ENCODE measurements around the gene S100A9. TPM values are rescaled to one million over a fixed set of nuclear protein-coding genes. Genes with fewer than 3 reads are reported as not detected.
A peak's percentile ranks its signal among the peaks of the same experiment; 100 is the strongest.

S100A9 gene
- total and polyA plus RNA-seq, 4 donors: 110 to 485 (median 203) TPM

GRCh38 chr1:153370146-153370545 is 12.5 kb downstream of the S100A9 start:
- no peak overlapping the region for H3K27ac ChIP-seq (ENCODE audit: low read depth in 1 of 2, low read length in 2 of 2)
- ATAC-seq (ENCODE audit: low FRiP score): no peak
- no peaks in the 10 kb centered on the region for H3K9me3 ChIP-seq (ENCODE audit: control insufficient read depth, low read length)
- H3K4me1 ChIP-seq (ENCODE audit: control insufficient read depth in 1 of 2, insufficient read depth in 2 of 2, low read length in 2 of 2): no peaks in the 10 kb centered on the region
- 69 to 70% methylated on average over 3 of the region's 3 CpGs for WGBS, 2 donors
- DNase-seq: no peak
- no peak overlapping the region for H3K4me3 ChIP-seq (ENCODE audit: low read length in 2 of 2)
- H3K27me3 ChIP-seq (ENCODE audit: control insufficient read depth in 1 of 2, insufficient read depth in 2 of 2, low read length in 1 of 2): no peaks in the 10 kb centered on the region
- intact Hi-C loops (cut with DNase I): no loop called here
- no peaks in the 10 kb centered on the region for H3K36me3 ChIP-seq (ENCODE audit: control insufficient read depth in 1 of 2, insufficient read depth in 2 of 2, low read length in 1 of 2)

DNA sequence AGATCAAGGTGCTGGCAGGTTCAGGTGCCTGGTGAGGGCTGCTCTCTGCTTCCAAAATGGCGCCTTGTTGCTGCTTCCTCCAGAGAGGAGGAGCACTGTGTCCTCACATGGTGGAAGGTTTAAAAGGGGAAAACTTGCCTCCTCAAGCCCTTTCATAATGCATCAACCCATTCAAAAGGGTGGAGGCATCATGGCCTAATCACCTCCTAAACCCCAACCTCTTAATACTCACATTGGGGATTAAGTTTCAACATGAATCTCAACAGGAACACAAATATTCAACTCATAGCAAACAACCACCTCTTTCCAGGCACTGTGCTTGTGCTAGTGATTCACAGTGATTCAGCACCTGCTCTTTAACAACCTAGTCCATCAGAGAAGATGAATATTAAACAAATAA is 13.6 kb downstream of the S100A9 start:
- ATAC-seq (ENCODE audit: low FRiP score) (no peak), DNase-seq (no peak)
- 93 to 94% methylated on average over 1 of the region's 1 CpG for WGBS, 2 donors
- Histone ChIP-seq H3K9me3 (ENCODE audit: control insufficient read depth, low read length) (no peaks in the 10 kb centered on the region), H3K36me3 (ENCODE audit: control insufficient read depth in 1 of 2, insufficient read depth in 2 of 2, low read length in 1 of 2) (no peaks in the 10 kb centered on the region), H3K27ac (ENCODE audit: low read depth in 1 of 2, low read length in 2 of 2) (no peak overlapping the region), H3K4me3 (ENCODE audit: low read length in 2 of 2) (no peak overlapping the region), H3K27me3 (ENCODE audit: control insufficient read depth in 1 of 2, insufficient read depth in 2 of 2, low read length in 1 of 2) (no peaks in the 10 kb centered on the region), H3K4me1 (ENCODE audit: control insufficient read depth in 1 of 2, insufficient read depth in 2 of 2, low read length in 2 of 2) (no peaks in the 10 kb centered on the region)
- intact Hi-C loops (cut with DNase I): no loop called here

DNA sequence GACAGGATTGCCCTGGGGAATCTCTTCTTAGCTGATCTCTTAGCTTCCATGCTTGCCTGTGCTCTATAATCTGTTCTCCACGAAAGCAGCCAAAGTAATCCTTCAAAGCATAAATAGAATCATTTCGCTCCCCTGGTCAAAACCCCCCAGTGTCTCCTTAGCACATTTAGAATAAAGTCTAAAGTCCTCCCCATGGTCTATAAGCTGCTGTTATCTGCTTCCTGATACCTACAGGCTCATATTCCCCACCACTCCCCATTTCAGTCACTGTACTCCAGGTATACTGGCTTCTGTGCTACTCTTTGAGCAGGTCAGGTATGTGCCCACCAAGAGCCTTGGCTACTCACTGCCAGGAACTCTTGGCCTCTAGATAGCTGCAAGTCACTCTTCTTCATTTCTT is 14.9 kb downstream of the S100A9 start:
- intact Hi-C loops (cut with DNase I): no loop called here
- H3K4me1 ChIP-seq (ENCODE audit: control insufficient read depth in 1 of 2, insufficient read depth in 2 of 2, low read length in 2 of 2): no peaks in the 10 kb centered on the region
- no peak for DNase-seq
- H3K4me3 ChIP-seq (ENCODE audit: low read length in 2 of 2): no peak overlapping the region
- H3K36me3 ChIP-seq (ENCODE audit: control insufficient read depth in 1 of 2, insufficient read depth in 2 of 2, low read length in 1 of 2): no peaks in the 10 kb centered on the region
- no peaks in the 10 kb centered on the region for H3K27me3 ChIP-seq (ENCODE audit: control insufficient read depth in 1 of 2, insufficient read depth in 2 of 2, low read length in 1 of 2)
- WGBS, 2 donors: 85 to 88% methylated on average over 2 of the region's 2 CpGs
- no peak overlapping the region for H3K27ac ChIP-seq (ENCODE audit: low read depth in 1 of 2, low read length in 2 of 2)
- no peak for ATAC-seq (ENCODE audit: low FRiP score)
- H3K9me3 ChIP-seq (ENCODE audit: control insufficient read depth, low read length): no peaks in the 10 kb centered on the region

GRCh38 chr1:153374071-153374470 is 16.4 kb downstream of the S100A9 start:
- H3K4me1 ChIP-seq (ENCODE audit: control insufficient read depth in 1 of 2, insufficient read depth in 2 of 2, low read length in 2 of 2): no peaks in the 10 kb centered on the region
- no peaks in the 10 kb centered on the region for H3K9me3 ChIP-seq (ENCODE audit: control insufficient read depth, low read length)
- H3K36me3 ChIP-seq (ENCODE audit: control insufficient read depth in 1 of 2, insufficient read depth in 2 of 2, low read length in 1 of 2): no peaks in the 10 kb centered on the region
- no peaks in the 10 kb centered on the region for H3K27me3 ChIP-seq (ENCODE audit: control insufficient read depth in 1 of 2, insufficient read depth in 2 of 2, low read length in 1 of 2)
- no peak overlapping the region for H3K27ac ChIP-seq (ENCODE audit: low read depth in 1 of 2, low read length in 2 of 2)
- no peak for DNase-seq
- WGBS, 2 donors: 69 to 78% methylated on average over 2 of the region's 2 CpGs
- ATAC-seq (ENCODE audit: low FRiP score): no peak
- H3K4me3 ChIP-seq (ENCODE audit: low read length in 2 of 2): no peak overlapping the region
- intact Hi-C loops (cut with DNase I): no loop called here

DNA sequence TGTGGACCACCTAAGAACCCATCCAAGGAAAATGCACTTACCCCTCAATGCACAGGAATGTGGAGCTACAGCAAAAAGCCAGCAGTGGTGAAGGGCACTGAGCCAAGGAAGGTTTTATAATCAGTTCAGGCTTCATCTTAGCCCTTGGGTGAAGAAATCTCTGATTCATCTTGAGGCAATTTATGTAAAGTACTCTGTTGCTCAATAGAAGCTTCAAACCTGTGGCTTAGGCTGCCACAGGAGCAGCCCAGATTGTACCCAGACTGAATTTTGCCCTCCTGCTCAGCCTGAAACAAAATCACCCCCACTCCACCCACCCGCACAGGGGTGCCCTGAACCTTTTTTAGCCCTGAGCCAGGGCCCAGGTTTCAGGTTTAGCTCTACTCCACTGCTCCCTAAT is 17.9 kb downstream of the S100A9 start, which contains the start of gene S100A12:
S100A12 (minus strand) TSS at position 111 of the 400 bp plus-strand sequence. CDS start 1,029 bp downstream, outside the sequence.
- intact Hi-C loops (cut with DNase I): no loop called here
- no peak within 1 kb of the TSS for H3K27ac ChIP-seq (ENCODE audit: low read depth in 1 of 2, low read length in 2 of 2)
- no peak for DNase-seq
- no peaks in the 10 kb centered on the region for H3K9me3 ChIP-seq (ENCODE audit: control insufficient read depth, low read length)
- no peaks in the 10 kb centered on the region for H3K36me3 ChIP-seq (ENCODE audit: control insufficient read depth in 1 of 2, insufficient read depth in 2 of 2, low read length in 1 of 2)
- no peak for ATAC-seq (ENCODE audit: low FRiP score)
- no peak within 1 kb of the TSS for H3K4me3 ChIP-seq (ENCODE audit: low read length in 2 of 2)
- H3K4me1 ChIP-seq (ENCODE audit: control insufficient read depth in 1 of 2, insufficient read depth in 2 of 2, low read length in 2 of 2): no peaks in the 10 kb centered on the region
- H3K27me3 ChIP-seq (ENCODE audit: control insufficient read depth in 1 of 2, insufficient read depth in 2 of 2, low read length in 1 of 2): no peaks in the 10 kb centered on the region
- WGBS, 2 donors: 85 to 89% methylated on average over 1 of the region's 1 CpG

GRCh38 chr1:153379591-153379990 is 21.9 kb downstream of the S100A9 start:
- ATAC-seq (ENCODE audit: low FRiP score) (no peak), DNase-seq (no peak)
- no peak overlapping the region for H3K27ac ChIP-seq (ENCODE audit: low read depth in 1 of 2, low read length in 2 of 2)
- 86 to 88% methylated on average over 10 of the region's 10 CpGs for WGBS, 2 donors
- no peaks in the 10 kb centered on the region for H3K4me1 ChIP-seq (ENCODE audit: control insufficient read depth in 1 of 2, insufficient read depth in 2 of 2, low read length in 2 of 2)
- H3K4me3 ChIP-seq (ENCODE audit: low read length in 2 of 2): no peak overlapping the region
- H3K27me3 ChIP-seq (ENCODE audit: control insufficient read depth in 1 of 2, insufficient read depth in 2 of 2, low read length in 1 of 2): no peaks in the 10 kb centered on the region
- intact Hi-C loops (cut with DNase I): no loop called here
- no peaks in the 10 kb centered on the region for H3K36me3 ChIP-seq (ENCODE audit: control insufficient read depth in 1 of 2, insufficient read depth in 2 of 2, low read length in 1 of 2)
- peaks cover 1% of the 10 kb centered on the region for H3K9me3 ChIP-seq (ENCODE audit: control insufficient read depth, low read length)

DNA sequence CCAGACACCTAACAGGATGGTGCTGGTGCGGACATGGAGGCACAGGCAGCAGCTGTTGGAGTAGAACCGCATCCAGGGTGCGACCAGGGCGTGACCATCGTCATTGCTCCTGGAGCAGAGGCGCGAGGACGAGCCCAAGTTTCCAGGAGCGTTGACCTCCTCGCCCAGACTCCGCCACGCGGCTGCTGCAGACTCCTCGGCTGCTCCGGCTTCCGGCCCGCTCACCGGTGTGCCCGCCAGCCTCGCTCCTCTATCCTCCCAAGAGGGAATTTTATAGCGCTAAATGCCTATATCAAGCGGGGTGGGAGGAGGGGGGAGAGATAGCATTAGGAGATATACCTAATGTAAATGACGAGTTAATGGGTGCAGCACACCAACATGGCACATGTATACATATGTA is 23.1 kb downstream of the S100A9 start:
- H3K36me3 ChIP-seq (ENCODE audit: control insufficient read depth in 1 of 2, insufficient read depth in 2 of 2, low read length in 1 of 2): no peaks in the 10 kb centered on the region
- DNase-seq (no peak), ATAC-seq (ENCODE audit: low FRiP score) (no peak)
- H3K27ac ChIP-seq (ENCODE audit: low read depth in 1 of 2, low read length in 2 of 2): no peak overlapping the region
- 89 to 92% methylated on average over 23 of the region's 23 CpGs for WGBS, 2 donors
- peaks cover 1% of the 10 kb centered on the region for H3K9me3 ChIP-seq (ENCODE audit: control insufficient read depth, low read length)
- no peaks in the 10 kb centered on the region for H3K27me3 ChIP-seq (ENCODE audit: control insufficient read depth in 1 of 2, insufficient read depth in 2 of 2, low read length in 1 of 2)
- intact Hi-C loops (cut with DNase I): no loop called here
- no peak overlapping the region for H3K4me3 ChIP-seq (ENCODE audit: low read length in 2 of 2)
- H3K4me1 ChIP-seq (ENCODE audit: control insufficient read depth in 1 of 2, insufficient read depth in 2 of 2, low read length in 2 of 2): no peaks in the 10 kb centered on the region

GRCh38 chr1:153384958-153385580 is 27.4 kb downstream of the S100A9 start:
- Histone ChIP-seq H3K4me1 (ENCODE audit: control insufficient read depth in 1 of 2, insufficient read depth in 2 of 2, low read length in 2 of 2) (no peaks in the 10 kb centered on the region), H3K4me3 (ENCODE audit: low read length in 2 of 2) (no peak overlapping the region), H3K36me3 (ENCODE audit: control insufficient read depth in 1 of 2, insufficient read depth in 2 of 2, low read length in 1 of 2) (no peaks in the 10 kb centered on the region), H3K9me3 (ENCODE audit: control insufficient read depth, low read length) (peaks cover 1% of the 10 kb centered on the region), H3K27me3 (ENCODE audit: control insufficient read depth in 1 of 2, insufficient read depth in 2 of 2, low read length in 1 of 2) (no peaks in the 10 kb centered on the region), H3K27ac (ENCODE audit: low read depth in 1 of 2, low read length in 2 of 2) (no peak overlapping the region)
- intact Hi-C loops (cut with DNase I): no loop called here
- no peak for ATAC-seq (ENCODE audit: low FRiP score)
- DNase-seq: no peak
- WGBS, 2 donors: 75 to 77% methylated on average over 4 of the region's 4 CpGs

GRCh38 chr1:153386500-153386901 is 28.8 kb downstream of the S100A9 start:
- no peaks in the 10 kb centered on the region for H3K9me3 ChIP-seq (ENCODE audit: control insufficient read depth, low read length)
- H3K27me3 ChIP-seq (ENCODE audit: control insufficient read depth in 1 of 2, insufficient read depth in 2 of 2, low read length in 1 of 2): no peaks in the 10 kb centered on the region
- 80 to 86% methylated on average over 5 of the region's 5 CpGs for WGBS, 2 donors
- H3K27ac ChIP-seq (ENCODE audit: low read depth in 1 of 2, low read length in 2 of 2): no peak overlapping the region
- intact Hi-C loops (cut with DNase I): no loop called here
- H3K36me3 ChIP-seq (ENCODE audit: control insufficient read depth in 1 of 2, insufficient read depth in 2 of 2, low read length in 1 of 2): no peaks in the 10 kb centered on the region
- ATAC-seq (ENCODE audit: low FRiP score) (no peak), DNase-seq (peak in 1 of 2 donors; percentile 81)
- no peak overlapping the region for H3K4me3 ChIP-seq (ENCODE audit: low read length in 2 of 2)
- no peaks in the 10 kb centered on the region for H3K4me1 ChIP-seq (ENCODE audit: control insufficient read depth in 1 of 2, insufficient read depth in 2 of 2, low read length in 2 of 2)

Data from aorta (tissue), 5 donors.